Muscle of leg (tissue), 11 donors: ENCODE data around the gene HK2. TPM values are rescaled to one million over a fixed set of nuclear protein-coding genes. Genes with fewer than 3 reads are reported as not detected.
"Not testable (repeated sequence)": the region's sequence is repeated elsewhere in the genome, so short reads cannot be mapped to it uniquely, and the experiment has no call there.

Source experiments
- DNase-seq: peaks from one replicate; pipeline ENCODE4 v3.0.0; 2013
- H3K27ac ChIP-seq: one replicate; pipeline ENCODE4 v1.5.1; 2013; ENCODE audit warnings: mild to moderate bottlenecking, low read length, control low read depth
- H3K27me3 ChIP-seq: one replicate; pipeline ENCODE4 v1.6.1; 2013; ENCODE audit warnings: low read length; ENCODE audit not compliant: control insufficient read depth, insufficient read depth
- H3K36me3 ChIP-seq: one replicate; pipeline ENCODE4 v1.6.1; 2013; ENCODE audit warnings: low read length; ENCODE audit not compliant: control insufficient read depth, insufficient read depth
- H3K4me1 ChIP-seq: one replicate; pipeline ENCODE4 v1.6.1; 2013; ENCODE audit warnings: low read length; ENCODE audit not compliant: control insufficient read depth, insufficient read depth
- H3K4me3 ChIP-seq: one replicate; pipeline ENCODE4 v1.5.1; 2013; ENCODE audit warnings: low read length, control low read depth
- H3K9me3 ChIP-seq: replicated peaks from 2 replicates; pipeline ENCODE4 v1.6.1; 2013; ENCODE audit warnings: low read depth, low read length; ENCODE audit not compliant: control insufficient read depth
- WGBS: methylation state at CpG from one replicate; pipeline ENCODE4 v1.1.5; 2013; ENCODE audit warnings: missing lambda C conversion rate; ENCODE audit not compliant: insufficient coverage; 5-methylcytosine and 5-hydroxymethylcytosine counted together
- polyA plus RNA-seq, 8 donors: library from polyadenylated mRNA; unstranded; fragments of 120-200 nt; gene quantifications; one replicate each; pipeline versions ENCODE4 v1.2.1 to v1.2.3, GENCODE V29; 2013; ENCODE audit warnings: inconsistent platforms in 1 of 8, low replicate concordance in 1 of 8; ENCODE audit not compliant: insufficient read length in 8 of 8, insufficient read depth in 1 of 8
- total RNA-seq: library from RNA; stranded (reverse); fragments of 120-200 nt; gene quantifications from one replicate; pipeline ENCODE4 v1.2.4, GENCODE V29; 2013

The HK2 gene
- total and polyA plus RNA-seq, 9 donors, result 3.3 to 8.6 (median 6.1) TPM

DNA sequence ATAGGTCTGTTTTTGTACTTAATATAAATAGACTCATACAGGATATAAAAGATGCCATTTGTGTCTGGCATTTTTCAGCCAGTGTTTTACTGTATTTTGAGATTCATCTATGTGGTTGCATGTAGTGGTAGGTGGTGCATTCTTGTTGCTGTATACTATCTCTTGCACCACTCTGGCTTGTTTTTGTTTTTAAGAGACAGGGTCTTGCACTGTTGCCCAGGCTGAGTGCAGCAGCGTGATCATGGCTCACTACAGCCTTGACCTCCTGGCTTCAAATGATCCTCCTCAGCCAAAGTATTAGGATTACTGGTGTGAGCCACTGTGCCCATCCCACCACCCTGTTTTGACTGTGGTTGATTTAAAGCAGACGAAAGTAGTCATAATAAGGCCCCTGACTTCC is 12.6 kb downstream of the HK2 start:
- no peak for DNase-seq
- no peaks in the 10 kb centered on the region for H3K27me3 ChIP-seq
- H3K4me1 ChIP-seq, result peaks cover 19% of the 10 kb centered on the region
- no peak overlapping the region for H3K27ac ChIP-seq
- WGBS, result no CpG with 5 or more reads among the region's 2 CpGs
- H3K36me3 ChIP-seq, result no peaks in the 10 kb centered on the region
- no peak overlapping the region for H3K4me3 ChIP-seq
- no peaks in the 10 kb centered on the region for H3K9me3 ChIP-seq

DNA sequence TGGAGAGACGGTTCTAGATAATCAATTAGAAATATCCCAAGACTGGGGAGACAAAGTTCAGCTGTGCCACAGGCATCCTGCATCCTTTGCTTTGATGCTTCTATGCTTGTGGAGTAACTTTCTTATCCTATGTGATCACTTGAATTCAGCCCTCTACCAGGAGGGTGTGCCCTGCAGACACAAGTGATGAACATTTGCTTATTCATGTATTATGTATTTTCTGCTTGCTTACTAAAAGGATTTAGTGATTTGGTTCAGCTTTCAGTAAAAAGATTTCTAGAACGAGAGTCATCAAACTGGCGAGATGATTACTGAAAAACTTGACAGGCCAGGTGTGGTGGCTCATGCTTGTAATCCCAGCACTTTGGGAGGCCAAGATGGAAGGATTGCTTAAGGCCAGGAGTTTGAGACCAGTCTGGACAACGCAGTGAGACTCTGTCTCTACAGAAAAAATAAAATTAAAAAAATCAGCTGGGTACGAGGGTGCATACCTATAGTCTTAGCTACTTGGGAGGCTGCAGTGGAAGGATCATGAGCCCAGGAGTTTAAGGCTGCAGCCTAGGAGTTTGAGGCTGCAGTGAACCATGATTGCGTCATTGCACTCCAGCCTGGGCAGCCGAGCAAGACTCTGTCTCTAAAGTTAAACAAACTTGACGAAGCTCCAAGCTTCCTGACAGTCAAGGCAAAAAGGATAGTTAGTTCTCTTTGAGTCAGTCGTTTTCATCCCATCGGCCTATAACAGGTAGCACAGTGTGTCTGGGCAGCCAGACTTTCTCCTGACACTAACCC is 13.3 kb downstream of the HK2 start:
- H3K4me1 ChIP-seq, result peaks cover 19% of the 10 kb centered on the region
- no peaks in the 10 kb centered on the region for H3K27me3 ChIP-seq
- no peaks in the 10 kb centered on the region for H3K9me3 ChIP-seq
- no peak for DNase-seq
- H3K36me3 ChIP-seq, result no peaks in the 10 kb centered on the region
- H3K27ac ChIP-seq, result no peak overlapping the region
- no peak overlapping the region for H3K4me3 ChIP-seq
- 79% methylated on average over 7 of the region's 10 CpGs for WGBS

DNA sequence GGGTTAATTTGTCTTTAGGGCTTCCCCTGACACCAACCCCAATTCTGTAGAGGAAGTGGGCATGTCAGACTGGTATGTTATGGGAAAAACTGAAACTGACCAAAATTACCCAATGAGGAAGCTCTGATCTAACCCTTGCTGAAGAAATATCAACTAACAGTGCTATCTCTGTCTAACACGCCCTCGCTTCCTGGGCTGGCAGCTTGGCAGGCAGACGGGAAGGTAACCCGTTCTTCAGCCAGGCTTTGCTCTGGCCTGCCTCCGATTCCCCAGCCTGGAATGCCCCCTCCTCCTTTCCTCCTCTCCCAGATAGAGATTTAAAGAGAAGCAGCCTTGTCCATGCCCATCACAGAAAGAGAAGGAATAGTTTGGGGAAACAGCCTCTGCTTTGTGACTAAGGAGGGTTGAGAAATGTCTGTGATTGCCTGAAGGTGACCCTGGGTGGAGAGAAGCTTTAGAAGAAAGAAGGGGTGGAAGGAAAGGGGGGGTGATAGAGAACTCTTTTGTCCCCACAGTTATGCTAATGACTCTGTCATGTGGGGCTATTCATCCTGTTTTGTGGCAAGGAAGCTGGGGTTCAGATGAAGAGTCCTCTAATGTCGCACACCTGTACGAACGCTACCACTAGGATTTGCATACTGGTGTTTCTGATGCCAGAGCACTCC is 15.4 kb downstream of the HK2 start:
- H3K27me3 ChIP-seq, result no peaks in the 10 kb centered on the region
- no peaks in the 10 kb centered on the region for H3K9me3 ChIP-seq
- peaks cover 16% of the 10 kb centered on the region for H3K4me1 ChIP-seq
- no peak overlapping the region for H3K27ac ChIP-seq
- DNase-seq, result peak; percentile 40
- WGBS, result 93% methylated on average over 3 of the region's 8 CpGs
- H3K36me3 ChIP-seq, result peaks cover under 1% of the 10 kb centered on the region
- no peak overlapping the region for H3K4me3 ChIP-seq

DNA sequence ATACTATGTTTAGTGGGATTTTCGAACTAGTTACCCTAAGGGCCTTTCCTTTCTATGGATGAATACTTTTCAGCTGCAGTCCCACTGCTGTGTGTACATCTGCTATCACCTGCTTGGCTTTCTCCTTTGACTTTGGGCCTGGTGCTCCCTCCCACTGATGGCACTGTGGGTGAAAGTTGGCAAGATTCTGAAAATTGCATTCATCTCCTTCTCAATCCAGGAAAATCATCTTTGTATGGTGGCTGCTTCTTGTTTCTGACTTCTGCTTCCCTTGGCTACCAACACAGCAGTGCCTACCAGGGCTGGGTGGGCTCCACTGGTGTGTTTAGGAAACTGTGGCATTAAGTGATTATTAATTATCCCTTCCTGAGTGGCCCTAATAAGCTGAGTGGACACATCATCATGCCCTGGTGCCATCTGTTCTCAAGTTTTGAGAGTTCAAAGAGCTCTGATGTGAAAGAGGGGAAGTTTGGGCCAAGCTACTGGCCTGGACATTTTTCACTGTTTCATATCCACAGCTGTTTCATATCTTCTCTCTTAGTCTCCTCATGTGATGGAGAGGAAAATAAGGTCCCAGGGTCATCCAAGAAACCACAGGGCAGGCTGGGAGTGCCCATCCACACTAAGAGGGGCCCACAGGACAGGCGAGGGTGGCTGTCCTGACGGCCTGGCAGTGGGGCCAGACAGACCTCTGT is 16.7 kb downstream of the HK2 start:
- H3K4me1 ChIP-seq, result peaks cover 10% of the 10 kb centered on the region
- H3K9me3 ChIP-seq, result no peaks in the 10 kb centered on the region
- no peak overlapping the region for H3K27ac ChIP-seq
- WGBS, result 82% methylated on average over 2 of the region's 3 CpGs
- H3K36me3 ChIP-seq, result peaks cover 5% of the 10 kb centered on the region
- H3K27me3 ChIP-seq, result no peaks in the 10 kb centered on the region
- no peak overlapping the region for H3K4me3 ChIP-seq
- no peak for DNase-seq

DNA sequence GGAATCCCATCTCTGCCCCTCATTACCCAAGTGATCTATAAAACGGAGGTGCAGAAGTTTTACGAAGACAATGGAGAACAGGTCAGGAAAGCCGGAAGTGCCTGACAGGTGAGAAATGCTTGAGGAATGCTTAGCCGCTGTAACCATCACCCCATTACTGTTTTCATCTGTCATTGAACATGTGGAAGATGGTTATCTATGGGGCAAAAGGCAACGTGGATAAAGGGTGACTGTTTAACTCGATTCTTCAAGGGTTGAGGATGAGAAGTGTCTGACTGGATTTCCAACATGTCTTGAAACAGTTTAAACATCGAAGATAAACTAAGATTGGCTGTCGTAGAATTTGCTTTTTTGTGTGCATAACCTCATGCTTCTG is 17.3 kb downstream of the HK2 start:
- peaks cover 5% of the 10 kb centered on the region for H3K4me1 ChIP-seq
- peaks cover 10% of the 10 kb centered on the region for H3K36me3 ChIP-seq
- no peak for DNase-seq
- no peak overlapping the region for H3K27ac ChIP-seq
- H3K4me3 ChIP-seq, result no peak overlapping the region
- H3K27me3 ChIP-seq, result no peaks in the 10 kb centered on the region
- no peaks in the 10 kb centered on the region for H3K9me3 ChIP-seq
- WGBS, result 64% methylated on average over 3 of the region's 8 CpGs

DNA sequence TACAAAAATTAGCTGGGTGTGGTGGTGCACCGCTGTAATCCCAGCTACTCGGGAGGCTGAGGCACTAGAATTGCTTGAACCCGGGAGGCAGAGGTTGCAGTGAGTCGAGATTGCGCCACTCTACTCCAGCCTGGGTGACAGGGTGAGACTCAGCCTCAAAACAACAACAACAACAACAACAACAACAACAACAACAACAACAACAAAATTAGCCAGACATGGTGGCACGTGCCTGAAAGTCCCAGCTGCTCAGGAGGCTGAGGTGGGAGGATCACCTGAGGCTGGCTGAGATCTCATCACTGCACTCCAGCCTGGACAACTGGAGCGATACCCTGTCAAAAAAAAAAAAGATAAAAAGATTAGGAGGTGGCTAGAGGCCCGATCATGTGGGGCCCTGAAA is 19.4 kb downstream of the HK2 start:
- peaks cover 11% of the 10 kb centered on the region for H3K36me3 ChIP-seq
- 95% methylated on average over 3 of the region's 8 CpGs for WGBS

DNA sequence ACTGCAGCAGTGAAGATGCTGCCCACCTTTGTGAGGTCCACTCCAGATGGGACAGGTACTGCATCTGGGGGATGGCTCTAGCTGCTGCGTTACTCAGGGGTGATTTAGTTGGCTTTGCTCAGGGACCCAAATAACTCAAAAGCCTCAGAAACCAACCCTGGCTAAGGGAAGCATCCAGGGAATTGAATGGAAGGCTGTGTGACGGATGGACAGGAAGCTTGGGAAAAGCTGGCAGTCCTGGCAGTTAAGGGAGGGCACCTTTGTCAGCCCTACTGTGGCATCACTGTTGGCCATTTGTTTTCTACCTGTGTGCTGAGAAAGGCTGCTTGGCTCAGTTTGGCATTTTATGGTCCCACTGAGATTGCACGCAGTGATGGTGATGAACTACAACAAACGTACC is 20.5 kb downstream of the HK2 start:
- Histone ChIP-seq H3K9me3 (no peaks in the 10 kb centered on the region), H3K27me3 (no peaks in the 10 kb centered on the region), H3K4me3 (no peak overlapping the region), H3K4me1 (peaks cover 4% of the 10 kb centered on the region), H3K27ac (no peak overlapping the region), H3K36me3 (peaks cover 11% of the 10 kb centered on the region)
- no peak for DNase-seq
- 100% methylated on average over 3 of the region's 4 CpGs for WGBS

More for the DNA sequence above, 19.4 kb downstream of the HK2 start:
- H3K9me3 ChIP-seq, H3K27ac ChIP-seq, H3K4me3 ChIP-seq, DNase-seq, H3K27me3 ChIP-seq, H3K4me1 ChIP-seq: not testable (repeated sequence)

DNA sequence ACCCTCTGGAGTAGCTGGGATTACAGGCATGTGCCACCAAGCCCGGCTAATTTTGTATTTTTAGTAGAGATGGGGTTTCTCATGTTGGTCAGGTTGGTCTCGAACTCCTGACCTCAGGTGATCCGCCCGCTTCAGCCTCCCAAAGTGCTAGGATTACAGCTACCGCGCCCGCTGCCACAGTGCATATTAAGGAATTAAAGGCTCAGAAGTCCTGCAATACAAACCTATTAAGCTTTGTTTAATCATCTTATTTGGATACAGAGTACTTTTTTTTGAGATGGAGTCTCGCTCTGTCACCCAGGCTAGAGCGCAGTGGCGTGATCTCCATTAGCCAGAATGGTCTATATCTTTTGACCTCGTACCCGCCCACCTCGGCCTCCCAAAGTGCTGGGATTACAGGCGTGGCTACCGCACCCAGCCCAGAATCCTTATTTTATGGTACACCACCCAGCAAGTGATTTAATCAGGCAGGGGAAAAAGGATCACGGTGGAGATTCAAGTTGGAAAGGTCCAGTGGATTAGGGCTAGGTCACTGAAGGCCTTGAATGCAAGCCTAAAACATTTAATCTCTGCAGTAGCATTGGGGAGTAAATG is 21.3 kb downstream of the HK2 start:
- H3K4me1 ChIP-seq, DNase-seq: not testable (repeated sequence)
- 94% methylated on average over 7 of the region's 16 CpGs for WGBS

DNA sequence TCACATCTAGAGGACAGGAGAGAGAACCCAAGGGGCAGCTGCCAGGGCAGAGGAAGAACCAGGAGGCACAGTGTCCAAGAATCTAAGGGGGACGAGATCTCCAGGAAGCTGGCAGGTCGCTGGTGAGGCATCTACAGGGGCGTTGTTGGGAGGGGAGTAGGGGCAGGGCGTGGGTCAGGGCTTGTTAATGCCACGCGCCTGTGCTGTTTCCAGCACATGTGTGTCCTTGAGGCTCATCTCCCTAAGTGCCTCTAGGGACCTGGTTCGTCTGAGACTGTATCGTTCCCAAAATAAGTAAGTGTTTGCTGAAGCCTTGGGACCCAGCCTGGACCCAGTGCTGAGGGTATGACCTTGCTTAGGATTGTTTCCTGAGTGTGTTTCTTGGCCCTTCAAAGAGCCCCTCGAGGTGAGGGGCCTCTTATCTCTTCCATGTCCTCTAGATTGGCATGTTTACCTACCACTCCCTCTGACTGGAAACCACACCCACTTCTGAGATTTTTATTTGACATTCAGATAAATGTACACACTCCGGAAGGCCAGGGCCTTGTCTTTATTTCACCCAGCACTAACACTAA is 22.2 kb downstream of the HK2 start:
- Histone ChIP-seq H3K4me3 (no peak overlapping the region), H3K27me3 (no peaks in the 10 kb centered on the region), H3K9me3 (no peaks in the 10 kb centered on the region), H3K4me1 (no peaks in the 10 kb centered on the region), H3K36me3 (peaks cover 11% of the 10 kb centered on the region), H3K27ac (no peak overlapping the region)
- WGBS, result 74% methylated on average over 8 of the region's 10 CpGs
- DNase-seq, result no peak

More for the DNA sequence above, 21.3 kb downstream of the HK2 start:
- H3K27ac ChIP-seq, H3K9me3 ChIP-seq, H3K27me3 ChIP-seq, H3K4me3 ChIP-seq: not testable (repeated sequence)
- H3K36me3 ChIP-seq, result peaks cover 11% of the 10 kb centered on the region

DNA sequence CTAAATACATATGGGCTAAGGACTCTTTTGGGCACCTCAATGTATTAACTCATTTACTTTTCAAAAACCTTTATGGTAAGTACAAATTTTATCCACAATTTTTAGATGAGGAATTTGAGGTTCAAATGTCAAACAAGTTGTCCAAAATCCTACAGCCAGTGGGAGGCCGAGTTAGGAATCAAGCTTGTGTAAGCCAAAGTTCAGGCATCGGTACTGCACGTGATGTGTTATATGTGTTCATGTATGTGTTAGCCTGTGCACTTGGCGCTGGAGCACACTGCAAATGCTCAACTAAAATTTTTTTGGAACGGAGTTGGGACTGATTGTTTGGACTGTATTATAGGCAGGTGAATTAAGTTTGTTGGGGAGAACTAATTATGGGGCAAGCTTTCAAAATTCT is 22.7 kb downstream of the HK2 start:
- no peaks in the 10 kb centered on the region for H3K27me3 ChIP-seq
- WGBS, result 93% methylated on average over 4 of the region's 5 CpGs

More for the DNA sequence above, 22.7 kb downstream of the HK2 start:
- DNase-seq, result no peak
- peaks cover 11% of the 10 kb centered on the region for H3K36me3 ChIP-seq
- H3K4me1 ChIP-seq, result no peaks in the 10 kb centered on the region
- no peak overlapping the region for H3K27ac ChIP-seq
- no peak overlapping the region for H3K4me3 ChIP-seq
- no peaks in the 10 kb centered on the region for H3K9me3 ChIP-seq
